HEK293 (cell line): ENCODE data around the gene LRCH1.

Experiments used
- BCL11A ChIP-seq: fragments of 450-650 bp; formaldehyde crosslinking; IDR thresholded peaks from 2 replicates; pipeline ENCODE4 v1.5.1; 2016; ENCODE audit warnings: low read depth, missing biosample characterization, missing genetic modification characterization
- CTCF ChIP-seq: fragments of 450-650 bp; formaldehyde crosslinking; IDR thresholded peaks from 2 replicates; pipeline ENCODE4 v1.5.1; 2016; ENCODE audit warnings: missing biosample characterization, missing genetic modification characterization
- GLI2 ChIP-seq: fragments of 450-650 bp; formaldehyde crosslinking; IDR thresholded peaks from 2 replicates; pipeline ENCODE4; 2017; ENCODE audit warnings: missing biosample characterization, missing genetic modification characterization, low read depth, borderline replicate concordance
- KLF17 ChIP-seq: fragments of 450-650 bp; formaldehyde crosslinking; IDR thresholded peaks from 2 replicates; pipeline ENCODE4 v1.5.1; 2016; ENCODE audit warnings: missing biosample characterization, missing genetic modification characterization
- PATZ1 ChIP-seq: fragments of 450-650 bp; formaldehyde crosslinking; IDR thresholded peaks from 2 replicates; pipeline ENCODE4 v1.5.1; 2016; ENCODE audit warnings: missing biosample characterization, missing genetic modification characterization
- SCRT1 ChIP-seq: fragments of 450-650 bp; formaldehyde crosslinking; IDR thresholded peaks from 2 replicates; pipeline ENCODE4 v1.5.1; 2016; ENCODE audit warnings: missing biosample characterization, missing genetic modification characterization, borderline replicate concordance
- SP7 ChIP-seq: fragments of 450-650 bp; formaldehyde crosslinking; IDR thresholded peaks from 2 replicates; pipeline ENCODE4 v1.5.1; 2016; ENCODE audit warnings: missing biosample characterization, missing genetic modification characterization
- TCF7L2 ChIP-seq: IDR thresholded peaks from 2 replicates; pipeline ENCODE4 v1.6.1; 2011; ENCODE audit warnings: low read depth, mild to moderate bottlenecking, inconsistent platforms, low read length, moderate library complexity, borderline replicate concordance
- TSHZ1 ChIP-seq: fragments of 450-650 bp; formaldehyde crosslinking; IDR thresholded peaks from 2 replicates; pipeline ENCODE4 v1.5.1; 2016; ENCODE audit warnings: missing biosample characterization, missing genetic modification characterization, borderline replicate concordance
- ZIC2 ChIP-seq: fragments of 450-650 bp; formaldehyde crosslinking; IDR thresholded peaks from 2 replicates; pipeline ENCODE4 v1.5.1; 2016; ENCODE audit warnings: missing biosample characterization, missing genetic modification characterization
- ZNF248 ChIP-seq: fragments of 450-650 bp; formaldehyde crosslinking; IDR thresholded peaks from 2 replicates; pipeline ENCODE4 v1.5.1; 2017; ENCODE audit warnings: missing biosample characterization, missing genetic modification characterization
- ZNF26 ChIP-seq: fragments of 450-650 bp; formaldehyde crosslinking; IDR thresholded peaks from 2 replicates; pipeline ENCODE4 v1.5.1; 2016; ENCODE audit warnings: missing biosample characterization, missing genetic modification characterization
- ZNF280C ChIP-seq: fragments of 450-650 bp; formaldehyde crosslinking; IDR thresholded peaks from 2 replicates; pipeline ENCODE4 v1.5.1; 2016; ENCODE audit warnings: missing biosample characterization, missing genetic modification characterization
- ZNF302 ChIP-seq: fragments of 450-650 bp; formaldehyde crosslinking; IDR thresholded peaks from 2 replicates; pipeline ENCODE4 v1.5.1; 2016; ENCODE audit warnings: missing biosample characterization, missing genetic modification characterization, low read depth
- ZNF555 ChIP-seq: fragments of 450-650 bp; formaldehyde crosslinking; conservative IDR thresholded peaks from 2 replicates; pipeline ENCODE4 v1.5.1; 2017; ENCODE audit warnings: missing biosample characterization, mild to moderate bottlenecking, missing genetic modification characterization, inconsistent platforms
- ZNF623 ChIP-seq: fragments of 450-650 bp; formaldehyde crosslinking; IDR thresholded peaks from 2 replicates; pipeline ENCODE4 v1.5.1; 2016; ENCODE audit warnings: missing biosample characterization, missing genetic modification characterization
- ZNF639 ChIP-seq: fragments of 450-650 bp; formaldehyde crosslinking; IDR thresholded peaks from 2 replicates; pipeline ENCODE4 v1.5.1; 2016; ENCODE audit warnings: missing biosample characterization, missing genetic modification characterization
- ZNF660 ChIP-seq: fragments of 450-650 bp; IDR thresholded peaks from 2 replicates; pipeline ENCODE4 v1.5.1; 2018; ENCODE audit warnings: missing biosample characterization, mild to moderate bottlenecking, missing genetic modification characterization
- ZNF747 ChIP-seq: fragments of 450-650 bp; formaldehyde crosslinking; IDR thresholded peaks from 2 replicates; pipeline ENCODE4 v1.5.1; 2016; ENCODE audit warnings: missing biosample characterization, missing genetic modification characterization
- TF ChIP-seq, protein P1 (sequence below): fragments of 450-650 bp; formaldehyde crosslinking; IDR thresholded peaks from 2 replicates; pipeline ENCODE4 v1.5.1; 2016; ENCODE audit warnings: missing biosample characterization, missing genetic modification characterization

The LRCH1 gene

DNA sequence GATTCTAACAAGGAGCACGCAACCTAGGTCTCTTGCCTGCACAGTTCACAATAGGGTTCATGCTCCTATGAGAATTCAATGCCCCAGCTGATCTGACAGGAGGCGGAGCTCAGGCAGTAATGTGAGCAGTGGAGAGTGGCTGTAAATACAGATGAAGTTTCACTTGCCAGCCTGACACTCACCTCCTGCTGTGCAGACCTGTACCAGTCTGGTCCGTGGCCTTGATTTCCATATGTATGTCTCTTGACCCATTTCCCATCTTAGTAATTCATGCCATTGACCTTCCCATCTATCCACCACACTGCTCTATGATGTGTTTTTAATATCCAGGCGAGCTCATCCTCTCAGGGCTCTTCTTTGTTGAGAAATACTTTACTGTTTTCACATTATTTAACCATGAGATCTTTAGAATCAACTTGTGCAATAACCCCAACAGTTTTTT lies 95.2 kb downstream of the LRCH1 start (continued):
- no peak for TF ChIP-seq CTCF (tag by site-specific recombination)
- no peak for TF ChIP-seq TSHZ1 (tag by site-specific recombination)
- no peak for TF ChIP-seq ZNF747
- TF ChIP-seq KLF17 (tag by site-specific recombination): no peak
- TF ChIP-seq ZNF26 (tag by site-specific recombination): no peak
- no peak for TF ChIP-seq GLI2 (tag by site-specific recombination)
- TF ChIP-seq TCF7L2: no peak
- TF ChIP-seq SP7: peak; percentile 67
- no peak for TF ChIP-seq ZNF623
- no peak for TF ChIP-seq SCRT1 (tag by site-specific recombination)
- no peak for TF ChIP-seq ZNF302 (tag by site-specific recombination)
- TF ChIP-seq ZNF660 (tag by site-specific recombination): no peak
- 0 out of 2 replicates have a peak, but pooled peaks have one; percentile 32 for TF ChIP-seq PATZ1 (tag by site-specific recombination)
- TF ChIP-seq ZNF639 (tag by site-specific recombination): no peak
- TF ChIP-seq ZNF280C (tag by site-specific recombination): no peak
- TF ChIP-seq, protein P1, sequence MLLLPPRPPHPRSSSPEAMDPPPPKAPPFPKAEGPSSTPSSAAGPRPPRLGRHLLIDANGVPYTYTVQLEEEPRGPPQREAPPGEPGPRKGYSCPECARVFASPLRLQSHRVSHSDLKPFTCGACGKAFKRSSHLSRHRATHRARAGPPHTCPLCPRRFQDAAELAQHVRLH (tag by site-specific recombination): no peak
- TF ChIP-seq BCL11A (tag by site-specific recombination): no peak
- no peak for TF ChIP-seq ZNF555 (tag by site-specific recombination)
- no peak for TF ChIP-seq ZNF248
- peak; percentile 78 for TF ChIP-seq ZIC2 (tag by site-specific recombination)
